Transverse colon (tissue), 4 donors: ENCODE measurements around the gene ARHGAP1.

Experiments used
- EP300 ChIP-seq: sonication (generic); formaldehyde crosslinking; IDR thresholded peaks from one replicate; pipeline ENCODE4 v1.6.1; 2017; ENCODE audit warnings: antibody characterized with exemption, low read depth
- POLR2A ChIP-seq: fragments of 450-650 bp; IDR thresholded peaks from one replicate; pipeline ENCODE4 v1.6.1; 2016; ENCODE audit warnings: antibody characterized with exemption, mild to moderate bottlenecking, moderate library complexity
- POLR2AphosphoS5 ChIP-seq, 3 donors: sonication (generic); formaldehyde crosslinking; IDR thresholded peaks; one replicate each; pipeline ENCODE4 v1.6.1; 2016; ENCODE audit warnings: antibody characterized with exemption in 3 of 3
- TF ChIP-seq, protein P1 (sequence below), 5 experiments: fragments of 200-600 bp in 3 of 5; fragments of 450-650 bp in 2 of 5; sonication (generic) in 3 of 5; IDR thresholded peaks; 1 replicate in 2 of 5; 2 replicates in 3 of 5; pipeline ENCODE4 v1.5.1; 2016 to 2017; ENCODE audit warnings: antibody characterized with exemption in 5 of 5, inconsistent platforms in 3 of 5, mild to moderate bottlenecking in 2 of 5, moderate library complexity in 1 of 5

DNA sequence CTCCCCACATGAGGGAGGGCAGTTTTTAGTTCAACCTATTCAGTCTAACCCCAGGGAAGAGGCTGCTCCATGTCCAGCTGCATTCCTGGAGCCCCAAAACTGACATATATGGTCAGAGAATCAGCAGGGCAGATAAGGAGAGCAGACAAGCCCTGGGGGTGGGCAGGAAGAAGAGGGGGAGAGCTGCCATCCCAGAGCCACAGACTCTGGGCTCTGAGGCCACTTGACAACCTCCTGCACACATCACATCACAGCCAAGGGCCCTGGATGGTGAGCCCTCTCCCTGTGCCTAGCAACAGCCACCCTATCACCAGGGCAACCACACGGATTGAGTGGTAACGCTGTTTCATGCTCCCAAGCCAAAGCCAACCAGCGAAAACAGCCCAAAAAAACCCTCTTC lies 3.1 kb downstream of the ARHGAP1 start:
- TF ChIP-seq POLR2A (no peak), EP300 (no peak), POLR2AphosphoS5 (IDR thresholded peaks at IDR 0.05) (no peak)
- TF ChIP-seq, protein P1, sequence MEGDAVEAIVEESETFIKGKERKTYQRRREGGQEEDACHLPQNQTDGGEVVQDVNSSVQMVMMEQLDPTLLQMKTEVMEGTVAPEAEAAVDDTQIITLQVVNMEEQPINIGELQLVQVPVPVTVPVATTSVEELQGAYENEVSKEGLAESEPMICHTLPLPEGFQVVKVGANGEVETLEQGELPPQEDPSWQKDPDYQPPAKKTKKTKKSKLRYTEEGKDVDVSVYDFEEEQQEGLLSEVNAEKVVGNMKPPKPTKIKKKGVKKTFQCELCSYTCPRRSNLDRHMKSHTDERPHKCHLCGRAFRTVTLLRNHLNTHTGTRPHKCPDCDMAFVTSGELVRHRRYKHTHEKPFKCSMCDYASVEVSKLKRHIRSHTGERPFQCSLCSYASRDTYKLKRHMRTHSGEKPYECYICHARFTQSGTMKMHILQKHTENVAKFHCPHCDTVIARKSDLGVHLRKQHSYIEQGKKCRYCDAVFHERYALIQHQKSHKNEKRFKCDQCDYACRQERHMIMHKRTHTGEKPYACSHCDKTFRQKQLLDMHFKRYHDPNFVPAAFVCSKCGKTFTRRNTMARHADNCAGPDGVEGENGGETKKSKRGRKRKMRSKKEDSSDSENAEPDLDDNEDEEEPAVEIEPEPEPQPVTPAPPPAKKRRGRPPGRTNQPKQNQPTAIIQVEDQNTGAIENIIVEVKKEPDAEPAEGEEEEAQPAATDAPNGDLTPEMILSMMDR (IDR thresholded peaks at IDR 0.05): no peak
